Muscle layer of duodenum (tissue), 2 donors: ENCODE data around the gene APAF1.

ENCODE experiments used
- H3K27ac ChIP-seq: one replicate; pipeline ENCODE4 v1.7.0; 2013; ENCODE audit warnings: mild to moderate bottlenecking, low read length
- H3K27me3 ChIP-seq: one replicate; pipeline ENCODE4 v1.7.0; 2013; ENCODE audit warnings: low read depth, mild to moderate bottlenecking, control low read depth, low read length
- H3K36me3 ChIP-seq, 2 donors: one replicate each; pipeline ENCODE4 v1.7.0; 2013; ENCODE audit warnings: low read length in 2 of 2, control low read depth in 1 of 2, mild to moderate bottlenecking in 1 of 2; ENCODE audit not compliant: insufficient read depth in 2 of 2, control insufficient read depth in 1 of 2
- H3K4me1 ChIP-seq, 2 donors: one replicate each; pipeline ENCODE4 v1.7.0; 2013; ENCODE audit warnings: low read length in 2 of 2, mild to moderate bottlenecking in 2 of 2, control low read depth in 1 of 2, moderate library complexity in 1 of 2; ENCODE audit not compliant: insufficient read depth in 2 of 2, control insufficient read depth in 1 of 2
- H3K4me3 ChIP-seq, 2 donors: one replicate each; pipeline ENCODE4 v1.7.0; 2013; ENCODE audit warnings: low read length in 2 of 2, low read depth in 1 of 2, mild to moderate bottlenecking in 1 of 2
- H3K9me3 ChIP-seq, 2 donors: one replicate each; pipeline ENCODE4 v1.7.0; 2013; ENCODE audit warnings: low read length in 2 of 2, control low read depth in 1 of 2, mild to moderate bottlenecking in 1 of 2; ENCODE audit not compliant: control insufficient read depth in 1 of 2
- donor health status: healthy.

APAF1 gene

GRCh38 chr12:98767248-98767647, 122.2 kb downstream of the APAF1 start:
- no peaks in the 10 kb centered on the region for H3K9me3 ChIP-seq
- no peaks in the 10 kb centered on the region for H3K36me3 ChIP-seq
- no peak overlapping the region for H3K27ac ChIP-seq
- H3K4me1 ChIP-seq = no peaks in the 10 kb centered on the region
- no peak overlapping the region for H3K4me3 ChIP-seq
- no peaks in the 10 kb centered on the region for H3K27me3 ChIP-seq

- no peaks in the 10 kb centered on the region for H3K4me1 ChIP-seq
- H3K27ac ChIP-seq = no peak overlapping the region
- no peak overlapping the region for H3K4me3 ChIP-seq
- no peaks in the 10 kb centered on the region for H3K9me3 ChIP-seq
- H3K27me3 ChIP-seq = no peaks in the 10 kb centered on the region
- peaks cover 0 to 4% of the 10 kb centered on the region in 2 donors for H3K36me3 ChIP-seq
These were observed 124.0 kb downstream of the APAF1 start for GRCh38 chr12:98769068-98769467.

- H3K9me3 ChIP-seq = no peaks in the 10 kb centered on the region
- H3K4me3 ChIP-seq = no peak overlapping the region
- no peaks in the 10 kb centered on the region for H3K27me3 ChIP-seq
- H3K27ac ChIP-seq = no peak overlapping the region
- no peaks in the 10 kb centered on the region for H3K4me1 ChIP-seq
- H3K36me3 ChIP-seq = peaks cover 0 to 4% of the 10 kb centered on the region in 2 donors
These were observed 125.1 kb downstream of the APAF1 start for GRCh38 chr12:98770230-98770629.

GRCh38 chr12:98771811-98772752, 127.0 kb downstream of the APAF1 start:
- Histone ChIP-seq H3K36me3 (peaks cover 0 to 4% of the 10 kb centered on the region in 2 donors), H3K27me3 (no peaks in the 10 kb centered on the region), H3K9me3 (no peaks in the 10 kb centered on the region), H3K4me1 (no peaks in the 10 kb centered on the region), H3K27ac (no peak overlapping the region), H3K4me3 (no peak overlapping the region)

GRCh38 chr12:98772818-98773217, 127.7 kb downstream of the APAF1 start:
- Histone ChIP-seq H3K36me3 (peaks cover 0 to 4% of the 10 kb centered on the region in 2 donors), H3K9me3 (no peaks in the 10 kb centered on the region), H3K4me3 (no peak overlapping the region), H3K4me1 (no peaks in the 10 kb centered on the region), H3K27ac (no peak overlapping the region), H3K27me3 (no peaks in the 10 kb centered on the region)

- Histone ChIP-seq H3K27ac (no peak overlapping the region), H3K4me3 (no peak overlapping the region), H3K36me3 (no peaks in the 10 kb centered on the region), H3K9me3 (no peaks in the 10 kb centered on the region), H3K4me1 (no peaks in the 10 kb centered on the region), H3K27me3 (no peaks in the 10 kb centered on the region)
These were observed 135.2 kb downstream of the APAF1 start for GRCh38 chr12:98780261-98780660.

GRCh38 chr12:98783420-98783819, 138.3 kb downstream of the APAF1 start:
- Histone ChIP-seq H3K4me1 (no peaks in the 10 kb centered on the region), H3K36me3 (no peaks in the 10 kb centered on the region), H3K9me3 (no peaks in the 10 kb centered on the region), H3K27me3 (no peaks in the 10 kb centered on the region), H3K4me3 (no peak overlapping the region), H3K27ac (no peak overlapping the region)
